ENCODE measurements around the gene ADAMTS9.

GRCh38 chr3:64627471-64628321 is 60.1 kb downstream of the ADAMTS9 start:
- TF ChIP-seq JUN (CRISPR knock-in tag; IDR thresholded peaks at IDR 0.05) (0 out of 2 replicates have a peak, but pooled peaks have one; percentile 22), TBL1XR1 (IDR thresholded peaks at IDR 0.05; ENCODE audit: borderline replicate concordance, low read length, partially characterized antibody) (no peak), ZNF3 (CRISPR knock-in tag; IDR thresholded peaks at IDR 0.05) (no peak), SP1 (IDR thresholded peaks at IDR 0.05) (no peak), SP1 (CRISPR knock-in tag; IDR thresholded peaks at IDR 0.05) (no peak), ZNF282 (IDR thresholded peaks at IDR 0.05; ENCODE audit: partially characterized antibody) (no peak), PBX3 (CRISPR knock-in tag; IDR thresholded peaks at IDR 0.05; ENCODE audit: borderline replicate concordance) (no peak), CTCF (CRISPR knock-in tag; IDR thresholded peaks at IDR 0.05) (no peak), AFF4 (CRISPR knock-in tag; IDR thresholded peaks at IDR 0.05) (no peak), RFX1 (IDR thresholded peaks at IDR 0.05) (no peak), SETDB1 (CRISPR knock-in tag; IDR thresholded peaks at IDR 0.05; ENCODE audit: borderline replicate concordance) (no peak), BHLHE40 (IDR thresholded peaks at IDR 0.05; ENCODE audit: low read length) (peak; percentile 52; the same call in 1 of the 2 replicates), ZNF318 (CRISPR knock-in tag; IDR thresholded peaks at IDR 0.05) (no peak), TAF1 (CRISPR knock-in tag; IDR thresholded peaks at IDR 0.05) (no peak)
